WERI-Rb-1 (cell line): ENCODE data around the gene TCAIM.
A peak's percentile ranks its signal among the peaks of the same experiment; 100 is the strongest.

Source experiments
- DNase-seq: peaks from one replicate; pipeline ENCODE4 v3.0.0-alpha.2; 2020
- H3K27ac ChIP-seq: fragments of 250-450 bp; sonication (Bioruptor Pico); 2 replicates; pipeline ENCODE4 v1.5.1; 2020; ENCODE audit warnings: mild to moderate bottlenecking, moderate library complexity
- H3K27me3 ChIP-seq: fragments of 250-450 bp; sonication (Bioruptor Pico); 2 replicates; pipeline ENCODE4 v1.5.1; 2021; ENCODE audit warnings: mild to moderate bottlenecking, low read depth, moderate library complexity; ENCODE audit not compliant: insufficient read depth, severe bottlenecking
- H3K36me3 ChIP-seq: fragments of 250-450 bp; sonication (Bioruptor Pico); 2 replicates; pipeline ENCODE4 v1.5.1; 2020; ENCODE audit warnings: mild to moderate bottlenecking, moderate library complexity
- H3K4me3 ChIP-seq: 2 replicates; pipeline ENCODE4 v1.5.1; 2011; ENCODE audit warnings: low read depth, mild to moderate bottlenecking, control low read depth, low read length
- H3K9me3 ChIP-seq: fragments of 250-450 bp; sonication (Bioruptor Pico); 2 replicates; pipeline ENCODE4 v1.5.1; 2021; ENCODE audit warnings: mild to moderate bottlenecking, moderate library complexity; ENCODE audit not compliant: severe bottlenecking
- CTCF ChIP-seq: IDR thresholded peaks from 2 replicates; pipeline ENCODE4 v1.5.1; 2011; ENCODE audit warnings: low read depth, mild to moderate bottlenecking, control low read depth, inconsistent platforms, low read length

TCAIM gene

DNA sequence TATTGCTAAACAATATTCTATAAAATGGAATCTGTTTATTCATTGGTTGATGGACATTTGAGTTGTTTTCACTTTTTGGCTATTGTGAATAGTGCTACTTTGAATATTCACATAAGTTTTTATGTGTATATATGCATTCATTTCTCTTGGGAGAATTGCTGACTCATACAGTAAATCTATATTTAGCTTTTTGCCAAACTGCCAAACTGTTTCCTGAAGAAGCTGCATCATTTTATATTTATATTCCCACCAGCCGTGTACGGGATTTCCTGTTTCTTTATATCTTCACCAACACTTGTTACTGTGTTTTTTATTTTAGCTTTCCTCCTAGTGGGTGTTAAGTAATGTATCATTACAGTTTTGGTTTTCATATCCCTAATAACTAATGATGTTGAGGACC lies 12.5 kb upstream of the TCAIM start:
- Histone ChIP-seq H3K4me3 (no peak overlapping the region), H3K27ac (no peak overlapping the region), H3K27me3 (no peaks in the 10 kb centered on the region), H3K36me3 (no peaks in the 10 kb centered on the region), H3K9me3 (no peaks in the 10 kb centered on the region)
- TF ChIP-seq CTCF = no peak
- DNase-seq = no peak

GRCh38 chr3:44326515-44326914 lies 12.1 kb upstream of the TCAIM start:
- H3K27me3 ChIP-seq = no peaks in the 10 kb centered on the region
- no peak for DNase-seq
- no peaks in the 10 kb centered on the region for H3K36me3 ChIP-seq
- H3K27ac ChIP-seq = no peak overlapping the region
- TF ChIP-seq CTCF = no peak
- H3K9me3 ChIP-seq = no peaks in the 10 kb centered on the region
- no peak overlapping the region for H3K4me3 ChIP-seq

GRCh38 chr3:44329946-44330345 lies 8.6 kb upstream of the TCAIM start:
- no peaks in the 10 kb centered on the region for H3K36me3 ChIP-seq
- H3K9me3 ChIP-seq = no peaks in the 10 kb centered on the region
- H3K27me3 ChIP-seq = no peaks in the 10 kb centered on the region
- TF ChIP-seq CTCF = no peak
- H3K27ac ChIP-seq = no peak overlapping the region
- H3K4me3 ChIP-seq = no peak overlapping the region
- no peak for DNase-seq

GRCh38 chr3:44330444-44330843 lies 8.1 kb upstream of the TCAIM start:
- Histone ChIP-seq H3K36me3 (no peaks in the 10 kb centered on the region), H3K4me3 (no peak overlapping the region), H3K9me3 (no peaks in the 10 kb centered on the region), H3K27me3 (no peaks in the 10 kb centered on the region), H3K27ac (no peak overlapping the region)
- TF ChIP-seq CTCF = no peak
- no peak for DNase-seq

GRCh38 chr3:44334326-44334725 lies 4.2 kb upstream of the TCAIM start:
- H3K27me3 ChIP-seq = no peaks in the 10 kb centered on the region
- no peaks in the 10 kb centered on the region for H3K36me3 ChIP-seq
- no peaks in the 10 kb centered on the region for H3K9me3 ChIP-seq
- H3K27ac ChIP-seq = no peak overlapping the region
- no peak overlapping the region for H3K4me3 ChIP-seq
- TF ChIP-seq CTCF = no peak
- no peak for DNase-seq

DNA sequence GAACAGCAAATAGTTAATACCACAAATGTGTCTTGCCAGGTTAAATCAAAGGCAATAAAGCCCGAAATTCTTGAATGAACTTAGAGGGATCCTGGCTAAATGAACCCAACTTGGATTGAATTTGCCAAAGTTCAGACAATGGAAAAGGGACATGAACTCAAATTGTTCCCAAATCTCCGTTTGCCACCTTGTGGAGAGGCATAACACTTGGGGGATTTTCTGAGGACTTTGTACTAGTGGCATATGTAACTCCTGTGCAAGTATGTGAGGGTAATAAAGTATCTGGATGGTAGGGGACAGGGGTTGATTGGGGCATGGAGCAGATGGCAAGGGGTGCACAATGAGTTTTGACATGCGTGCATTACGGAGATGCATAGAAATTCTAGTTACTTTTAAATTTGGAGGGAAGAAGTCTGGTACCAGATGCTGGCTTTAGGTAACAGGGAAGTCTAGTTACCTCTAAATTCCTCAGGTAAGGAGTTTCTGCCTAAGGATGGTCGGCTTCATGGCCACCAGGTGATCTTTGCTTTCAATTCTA lies 1.2 kb upstream of the TCAIM start:
- H3K4me3 ChIP-seq = peak overlapping the region; percentile 93
- H3K9me3 ChIP-seq = no peaks in the 10 kb centered on the region
- DNase-seq = no peak
- TF ChIP-seq CTCF = no peak
- H3K27ac ChIP-seq = peak overlapping the region; percentile 97
- H3K27me3 ChIP-seq = no peaks in the 10 kb centered on the region
- no peaks in the 10 kb centered on the region for H3K36me3 ChIP-seq
